GM19238 (cell line): ENCODE results near the gene ELP5.
A peak's percentile ranks its signal among the peaks of the same experiment; 100 is the strongest.

Experiments used
- DNase-seq: peaks from one replicate; pipeline ENCODE4 v3.0.0; 2011; ENCODE audit warnings: low spot score; ENCODE audit not compliant: insufficient read length

The ELP5 gene

GRCh38 chr17:7254511-7254910, 2.5 kb downstream of the ELP5 start:
- DNase-seq = no peak

DNA sequence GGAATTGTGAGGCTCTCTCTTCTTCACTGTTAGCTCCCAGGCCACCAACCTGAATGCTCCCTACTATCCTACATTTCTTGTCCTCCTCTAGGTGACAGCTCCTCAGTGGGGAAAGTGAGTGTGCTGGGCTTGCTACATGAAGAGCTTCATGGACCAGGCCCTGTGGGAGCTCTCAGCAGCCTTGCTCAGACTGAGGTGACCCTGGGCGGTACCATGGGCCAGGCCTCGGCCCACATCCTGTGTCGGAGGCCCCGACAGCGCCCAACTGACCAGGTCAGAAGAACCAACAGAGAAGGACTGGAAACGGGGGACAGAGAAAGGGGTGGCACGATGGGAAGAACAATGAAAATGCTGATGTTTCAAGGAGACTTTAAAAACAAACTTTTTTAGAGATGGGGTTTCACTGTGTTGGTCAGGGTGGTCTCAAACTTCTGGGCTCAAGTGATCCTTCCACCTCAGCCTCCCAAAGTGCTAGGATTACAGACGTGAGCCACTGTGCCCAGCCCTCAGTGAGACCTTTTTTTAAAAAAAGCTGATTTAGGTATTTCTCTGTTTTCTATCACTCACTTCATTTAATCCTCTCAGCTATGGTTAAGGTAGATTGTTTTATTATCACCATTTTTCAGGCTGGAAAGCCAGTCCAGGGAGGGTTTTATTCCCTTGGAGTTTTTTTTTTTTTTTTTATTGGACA, 4.9 kb downstream of the ELP5 start:
- no peak for DNase-seq

- DNase-seq = no peak
Observed at GRCh38 chr17:7258731-7259554, 6.9 kb downstream of the ELP5 start.

GRCh38 chr17:7259555-7259889, 7.5 kb downstream of the ELP5 start:
- no peak for DNase-seq

DNA sequence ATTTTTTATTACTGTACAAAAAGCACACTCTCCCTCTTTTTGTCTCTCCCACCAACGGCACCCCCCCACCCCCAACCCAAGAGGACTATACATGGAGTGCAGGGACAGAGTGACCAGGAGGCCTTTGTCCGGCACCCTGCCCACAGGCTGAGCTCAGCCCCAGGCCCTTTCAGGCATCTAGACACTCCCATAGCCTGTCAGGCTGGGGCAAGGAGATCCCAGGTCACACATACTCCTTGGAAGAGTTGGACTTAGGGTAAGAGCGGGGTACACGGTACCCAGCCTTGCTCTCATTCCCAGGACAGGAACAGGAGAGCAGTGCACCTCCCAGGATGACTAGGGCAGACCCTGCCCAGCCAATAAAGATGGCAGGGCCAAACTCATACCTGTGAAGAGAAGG, 8.1 kb downstream of the ELP5 start:
- no peak for DNase-seq

DNA sequence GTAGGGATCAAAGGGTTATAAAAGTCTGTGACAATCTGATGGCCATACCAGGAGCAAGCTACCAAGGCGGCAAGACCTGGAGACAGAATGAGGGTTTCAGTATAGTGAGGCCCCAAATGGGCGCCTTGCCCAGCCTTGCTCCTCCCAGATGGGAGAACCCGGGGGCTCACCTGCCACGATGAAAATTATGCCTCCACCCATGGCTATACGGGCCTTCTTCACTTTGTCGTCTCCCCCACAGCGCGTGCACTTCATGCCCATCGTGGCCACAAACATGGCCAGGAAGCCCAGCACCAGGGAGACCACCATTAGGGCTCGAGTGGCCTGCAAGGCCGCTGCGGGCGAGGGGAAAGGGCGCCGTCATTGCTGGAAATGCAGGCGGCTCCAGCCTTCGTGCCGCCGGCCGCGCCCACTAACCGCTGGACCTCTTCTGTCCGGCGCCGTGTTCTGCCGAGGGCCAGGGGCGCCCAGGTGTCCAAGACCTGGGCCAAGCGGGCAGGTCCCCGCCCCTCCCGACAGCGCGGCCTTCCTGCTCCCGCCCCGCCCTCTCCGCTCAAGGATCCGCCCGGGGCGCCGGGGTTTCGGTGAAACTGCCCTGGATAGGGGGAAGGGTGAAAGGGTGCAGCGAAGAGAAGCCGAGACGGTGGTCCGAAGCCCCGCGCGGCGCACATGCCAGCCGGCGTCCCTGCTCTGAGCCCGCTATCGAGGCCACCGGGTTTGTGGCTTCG, 8.8 kb downstream of the ELP5 start:
- peak; percentile 68 for DNase-seq

- DNase-seq = no peak
Observed at GRCh38 chr17:7261379-7262191, 9.6 kb downstream of the ELP5 start.

- no peak for DNase-seq
Observed at GRCh38 chr17:7262192-7262934, 10.3 kb downstream of the ELP5 start, which contains the start of gene CLDN7. Gene CLDN7 (minus strand): TSS chr17:7262478. CDS start chr17:7262043, 435 bp downstream.

GRCh38 chr17:7262935-7263800, 11.2 kb downstream of the ELP5 start:
- no peak for DNase-seq

DNA sequence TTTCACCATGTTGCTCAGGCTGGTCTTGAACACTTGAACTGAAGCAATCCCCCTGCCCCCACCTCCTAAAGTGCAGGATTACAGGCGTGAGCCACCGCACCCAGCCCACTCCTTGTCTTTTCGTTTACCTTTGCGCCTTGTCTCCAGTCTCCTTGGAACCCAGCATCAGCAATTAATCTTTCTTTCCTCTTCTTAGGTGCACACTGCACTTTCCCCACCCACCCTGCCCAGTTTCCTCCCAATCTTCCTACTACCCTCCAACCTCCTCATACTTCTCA, 11.7 kb downstream of the ELP5 start:
- DNase-seq = no peak

GRCh38 chr17:7266784-7267183, 14.8 kb downstream of the ELP5 start:
- DNase-seq = no peak

GRCh38 chr17:7279448-7279847, 27.4 kb downstream of the ELP5 start:
- no peak for DNase-seq

- DNase-seq = peak; percentile 89
Observed at GRCh38 chr17:7280519-7281073, 28.6 kb downstream of the ELP5 start.

DNA sequence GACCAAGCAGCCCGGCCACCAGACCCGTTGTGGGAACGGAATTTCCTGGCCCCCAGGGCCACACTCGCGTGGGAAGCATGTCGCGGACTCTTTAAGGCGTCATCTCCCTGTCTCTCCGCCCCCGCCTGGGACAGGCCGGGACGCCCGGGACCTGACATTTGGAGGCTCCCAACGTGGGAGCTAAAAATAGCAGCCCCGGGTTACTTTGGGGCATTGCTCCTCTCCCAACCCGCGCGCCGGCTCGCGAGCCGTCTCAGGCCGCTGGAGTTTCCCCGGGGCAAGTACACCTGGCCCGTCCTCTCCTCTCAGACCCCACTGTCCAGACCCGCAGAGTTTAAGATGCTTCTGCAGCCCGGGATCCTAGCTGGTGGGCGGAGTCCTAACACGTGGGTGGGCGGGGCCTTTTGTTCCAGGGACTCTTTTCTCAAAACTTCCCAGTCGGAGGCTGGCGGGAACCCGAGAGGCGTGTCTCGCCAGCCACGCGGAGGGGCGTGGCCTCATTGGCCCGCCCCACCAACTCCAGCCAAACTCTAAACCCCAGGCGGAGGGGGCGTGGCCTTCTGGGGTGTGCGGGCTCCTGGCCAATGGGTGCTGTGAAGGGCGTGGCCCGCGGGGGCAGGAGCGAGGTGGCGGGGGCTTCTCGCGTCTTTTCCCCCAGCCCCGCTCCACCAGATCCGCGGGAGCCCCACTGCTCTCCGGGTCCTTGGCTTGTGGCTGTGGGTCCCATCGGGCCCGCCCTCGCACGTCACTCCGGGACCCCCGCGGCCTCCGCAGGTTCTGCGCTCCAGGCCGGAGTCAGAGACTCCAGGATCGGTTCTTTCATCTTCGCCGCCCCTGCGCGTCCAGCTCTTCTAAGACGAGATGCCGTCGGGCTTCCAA, 29.3 kb downstream of the ELP5 start, which contains the start of gene SLC2A4:
Gene SLC2A4 (plus strand): TSS at position 645 of the 879 bp plus-strand sequence. CDS start 217 bp downstream, at position 862.
- peak; percentile 96 for DNase-seq

- DNase-seq = no peak
Observed at GRCh38 chr17:7281953-7282751, 30.1 kb downstream of the ELP5 start.

DNA sequence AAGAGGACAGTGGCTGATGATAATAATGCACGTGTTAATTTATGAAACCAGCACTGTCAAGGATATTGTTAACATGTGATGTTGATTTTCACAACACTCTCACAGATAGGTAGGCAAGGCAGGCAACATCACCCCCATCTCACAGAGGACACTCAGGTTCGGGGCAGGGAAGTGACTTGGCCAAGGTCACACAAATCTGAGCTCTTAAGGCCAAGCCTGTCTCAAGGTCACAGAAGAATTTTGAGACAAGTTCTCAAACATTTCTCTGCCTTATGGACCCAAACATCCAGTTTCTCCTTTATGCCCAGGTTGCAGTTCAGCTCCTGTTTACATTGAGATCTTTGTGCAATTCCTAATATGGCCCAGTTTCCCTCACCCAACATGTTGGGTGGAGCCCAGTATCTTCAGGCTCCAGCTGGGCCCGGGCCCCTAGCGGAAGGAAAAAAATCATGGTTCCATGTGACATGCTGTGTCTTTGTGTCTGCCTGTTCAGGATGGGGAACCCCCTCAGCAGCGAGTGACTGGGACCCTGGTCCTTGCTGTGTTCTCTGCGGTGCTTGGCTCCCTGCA, 30.8 kb downstream of the ELP5 start:
- DNase-seq = no peak

DNA sequence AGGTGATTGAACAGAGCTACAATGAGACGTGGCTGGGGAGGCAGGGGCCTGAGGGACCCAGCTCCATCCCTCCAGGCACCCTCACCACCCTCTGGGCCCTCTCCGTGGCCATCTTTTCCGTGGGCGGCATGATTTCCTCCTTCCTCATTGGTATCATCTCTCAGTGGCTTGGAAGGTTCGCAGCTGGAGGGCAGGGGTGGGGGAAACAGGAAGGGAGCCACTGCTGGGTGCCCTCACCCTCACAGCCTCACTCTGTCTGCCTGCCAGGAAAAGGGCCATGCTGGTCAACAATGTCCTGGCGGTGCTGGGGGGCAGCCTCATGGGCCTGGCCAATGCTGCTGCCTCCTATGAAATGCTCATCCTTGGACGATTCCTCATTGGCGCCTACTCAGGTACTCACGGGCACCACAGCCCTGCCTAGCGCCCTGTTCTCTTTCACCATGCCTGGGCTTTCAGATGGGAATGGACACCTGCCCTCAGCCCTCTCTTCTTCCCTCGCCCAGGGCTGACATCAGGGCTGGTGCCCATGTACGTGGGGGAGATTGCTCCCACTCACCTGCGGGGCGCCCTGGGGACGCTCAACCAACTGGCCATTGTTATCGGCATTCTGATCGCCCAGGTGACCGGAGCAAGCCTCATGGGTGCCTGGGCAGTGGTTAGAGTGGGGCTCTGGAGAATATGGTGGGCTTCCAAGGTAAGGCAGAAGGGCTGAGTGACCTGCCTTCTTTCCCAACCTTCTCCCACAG, 31.6 kb downstream of the ELP5 start:
- DNase-seq = no peak
